GM18907 (cell line): Measurements from ENCODE around the gene RIMS1.

Experiments used
- ATAC-seq: cut with Tn5 transposase; IDR thresholded peaks from one replicate; pipeline ENCODE4 v1.9.1; 2021; ENCODE audit warnings: mild to moderate bottlenecking, moderate library complexity; ENCODE audit not compliant: unreplicated experiment

RIMS1 gene

GRCh38 chr6:71886184-71887005 lies at the start of gene RIMS1:
TSS of gene RIMS1 (plus strand) at chr6:71886550. CDS start at chr6:71887024, 474 bp downstream.
- ATAC-seq = peak; percentile 92

- no peak for ATAC-seq
Observed at GRCh38 chr6:71851214-71851613, 35.1 kb upstream of the RIMS1 start.

GRCh38 chr6:71852948-71853347 lies 33.4 kb upstream of the RIMS1 start:
- no peak for ATAC-seq

- no peak for ATAC-seq
Observed at GRCh38 chr6:71855406-71855805, 30.9 kb upstream of the RIMS1 start.

GRCh38 chr6:71879016-71879415 lies 7.3 kb upstream of the RIMS1 start:
- ATAC-seq = no peak

GRCh38 chr6:71887006-71887743 lies 825 bp downstream of the RIMS1 start:
- ATAC-seq = peak; percentile 26

- ATAC-seq = no peak
Observed at GRCh38 chr6:71887744-71888230, 1.4 kb downstream of the RIMS1 start.

- no peak for ATAC-seq
Observed at GRCh38 chr6:71888756-71889340, 2.5 kb downstream of the RIMS1 start.

GRCh38 chr6:71889366-71889765 lies 3.0 kb downstream of the RIMS1 start:
- no peak for ATAC-seq

- no peak for ATAC-seq
Observed at GRCh38 chr6:71892641-71893040, 6.3 kb downstream of the RIMS1 start.

- no peak for ATAC-seq
Observed at GRCh38 chr6:71900642-71901041, 14.3 kb downstream of the RIMS1 start.

- ATAC-seq = peak; percentile 90
Observed at GRCh38 chr6:71902261-71902660, 15.9 kb downstream of the RIMS1 start.

- no peak for ATAC-seq
Observed at GRCh38 chr6:71906813-71907212, 20.5 kb downstream of the RIMS1 start.

GRCh38 chr6:71908162-71908765 lies 21.9 kb downstream of the RIMS1 start:
- ATAC-seq = no peak

GRCh38 chr6:71913444-71914234 lies 27.3 kb downstream of the RIMS1 start:
- ATAC-seq = no peak

GRCh38 chr6:71929047-71929446 lies 42.7 kb downstream of the RIMS1 start:
- no peak for ATAC-seq

GRCh38 chr6:71933881-71934280 lies 47.5 kb downstream of the RIMS1 start:
- no peak for ATAC-seq

GRCh38 chr6:71965404-71965803 lies 79.1 kb downstream of the RIMS1 start:
- no peak for ATAC-seq

- no peak for ATAC-seq
Observed at GRCh38 chr6:71967436-71967835, 81.1 kb downstream of the RIMS1 start.

- ATAC-seq = peak; percentile 40
Observed at GRCh38 chr6:71977884-71978283, 91.5 kb downstream of the RIMS1 start.
